Measurements from ENCODE around the gene GPBAR1.

DNA sequence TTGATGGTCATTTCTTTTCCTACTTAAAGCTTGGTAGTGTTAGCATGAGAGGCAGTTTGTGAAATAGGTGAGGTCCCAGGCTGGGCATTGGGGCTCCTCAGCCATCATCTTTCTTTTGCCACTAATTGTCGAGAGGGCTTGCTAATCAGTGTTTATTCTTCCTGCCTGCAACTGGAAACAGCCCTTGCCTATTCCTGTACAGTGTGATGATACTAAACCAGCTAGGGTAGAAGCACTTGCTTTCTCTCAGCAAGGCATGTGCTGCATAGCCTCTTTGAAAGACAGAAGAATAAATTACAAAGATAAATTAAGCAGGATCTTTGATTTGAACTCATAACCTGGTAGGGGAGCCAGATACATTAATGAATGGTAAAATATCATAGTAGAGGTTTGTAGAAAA is 16.6 kb upstream of the GPBAR1 start:
- TF ChIP-seq CTCF (IDR thresholded peaks at IDR 0.05) (no peak), POLR2A (IDR thresholded peaks at IDR 0.05) (no peak)

Data from body of pancreas (tissue), 4 donors.